Measurements from ENCODE around the gene SLC7A6OS.
"Not testable (repeated sequence)": the region's sequence is repeated elsewhere in the genome, so short reads cannot be mapped to it uniquely, and the experiment has no call there.

SLC7A6OS gene

GRCh38 chr16:68291227-68291626 is 19.5 kb downstream of the SLC7A6OS start:
- H3K4me3 ChIP-seq (ENCODE audit: low read length), result no peak overlapping the region
- TF ChIP-seq CTCF (conservative IDR thresholded peaks at IDR 0.05; ENCODE audit: low read length), result no peak

GRCh38 chr16:68290450-68290849 is 20.3 kb downstream of the SLC7A6OS start:
- no peak overlapping the region for H3K4me3 ChIP-seq (ENCODE audit: low read length)
- DNase-seq (ENCODE audit: low read depth), result no peak
- TF ChIP-seq CTCF (conservative IDR thresholded peaks at IDR 0.05; ENCODE audit: low read length), result no peak

More at GRCh38 chr16:68291227-68291626, 19.5 kb downstream of the SLC7A6OS start:
- no peak for DNase-seq (ENCODE audit: low read depth)

- DNase-seq (ENCODE audit: low read depth), result peak; percentile 69
- H3K4me3 ChIP-seq (ENCODE audit: low read length), result no peak overlapping the region
- no peak for TF ChIP-seq CTCF (conservative IDR thresholded peaks at IDR 0.05; ENCODE audit: low read length)
Measured at GRCh38 chr16:68289621-68290329, 21.0 kb downstream of the SLC7A6OS start.

GRCh38 chr16:68289202-68289601 is 21.5 kb downstream of the SLC7A6OS start:
- no peak overlapping the region for H3K4me3 ChIP-seq (ENCODE audit: low read length)
- no peak for DNase-seq (ENCODE audit: low read depth)
- TF ChIP-seq CTCF (conservative IDR thresholded peaks at IDR 0.05; ENCODE audit: low read length), result no peak

GRCh38 chr16:68288796-68289195 is 21.9 kb downstream of the SLC7A6OS start:
- not testable (repeated sequence) for H3K4me3 ChIP-seq (ENCODE audit: low read length); DNase-seq (ENCODE audit: low read depth)

- no peak overlapping the region for H3K4me3 ChIP-seq (ENCODE audit: low read length)
- TF ChIP-seq CTCF (conservative IDR thresholded peaks at IDR 0.05; ENCODE audit: low read length), result no peak
- no peak for DNase-seq (ENCODE audit: low read depth)
Measured at GRCh38 chr16:68288252-68288650, 22.5 kb downstream of the SLC7A6OS start.

- no peak overlapping the region for H3K4me3 ChIP-seq (ENCODE audit: low read length)
- DNase-seq (ENCODE audit: low read depth), result peak; percentile 93
- no peak for TF ChIP-seq CTCF (conservative IDR thresholded peaks at IDR 0.05; ENCODE audit: low read length)
Measured at GRCh38 chr16:68287276-68288251, 23.2 kb downstream of the SLC7A6OS start.
